ENCODE data around the gene PPFIA4.
A peak's percentile ranks its signal among the peaks of the same experiment; 100 is the strongest.

Gene PPFIA4

GRCh38 chr1:203060115-203060514, 33.8 kb downstream of the PPFIA4 start:
- no peak for DNase-seq

GRCh38 chr1:203063287-203063686, 37.0 kb downstream of the PPFIA4 start:
- no peak for DNase-seq

GRCh38 chr1:203065191-203065590, 38.9 kb downstream of the PPFIA4 start:
- no peak for DNase-seq

- no peak for DNase-seq
Measured at GRCh38 chr1:203065986-203066385, 39.7 kb downstream of the PPFIA4 start.

GRCh38 chr1:203066965-203067364, 40.7 kb downstream of the PPFIA4 start:
- no peak for DNase-seq

- peak; percentile 45 to 48 for DNase-seq
Measured at GRCh38 chr1:203069030-203069747, 42.9 kb downstream of the PPFIA4 start.

- DNase-seq, result no peak
Measured at GRCh38 chr1:203072002-203072602, 45.8 kb downstream of the PPFIA4 start.

- DNase-seq, result no peak
Measured at GRCh38 chr1:203072911-203073310, 46.6 kb downstream of the PPFIA4 start.

- no peak for DNase-seq
Measured at GRCh38 chr1:203073469-203073868, 47.2 kb downstream of the PPFIA4 start.

- DNase-seq, result no peak
Measured at GRCh38 chr1:203074610-203075009, 48.3 kb downstream of the PPFIA4 start.

GRCh38 chr1:203075236-203076030, 49.1 kb downstream of the PPFIA4 start:
- peak; percentile 29 to 32 for DNase-seq

GRCh38 chr1:203076031-203076511, 49.8 kb downstream of the PPFIA4 start:
- DNase-seq, result peak; percentile 38 to 53

GRCh38 chr1:203077367-203077766, 51.1 kb downstream of the PPFIA4 start:
- no peak for DNase-seq

GRCh38 chr1:203077956-203078355, 51.7 kb downstream of the PPFIA4 start:
- no peak for DNase-seq

- no peak for DNase-seq
Measured at GRCh38 chr1:203078478-203078877, 52.2 kb downstream of the PPFIA4 start.

- DNase-seq, result no peak
Measured at GRCh38 chr1:203080456-203080855, 54.2 kb downstream of the PPFIA4 start.

- DNase-seq, result no peak
Measured at GRCh38 chr1:203081465-203082230, 55.4 kb downstream of the PPFIA4 start.

- no peak for DNase-seq
Measured at GRCh38 chr1:203082231-203082505, 55.9 kb downstream of the PPFIA4 start.

GRCh38 chr1:203082571-203083462, 56.5 kb downstream of the PPFIA4 start:
- no peak for DNase-seq

GRCh38 chr1:203083463-203083921, 57.2 kb downstream of the PPFIA4 start:
- DNase-seq, result no peak

GRCh38 chr1:203084588-203085527, 58.6 kb downstream of the PPFIA4 start:
- peak in 1 of 2 donors; percentile 62 for DNase-seq

Measured in inflammatory macrophage treated with lipopolysaccharide for 1 hour (primary cell).